ENCODE data around the gene BNIP2.

DNA sequence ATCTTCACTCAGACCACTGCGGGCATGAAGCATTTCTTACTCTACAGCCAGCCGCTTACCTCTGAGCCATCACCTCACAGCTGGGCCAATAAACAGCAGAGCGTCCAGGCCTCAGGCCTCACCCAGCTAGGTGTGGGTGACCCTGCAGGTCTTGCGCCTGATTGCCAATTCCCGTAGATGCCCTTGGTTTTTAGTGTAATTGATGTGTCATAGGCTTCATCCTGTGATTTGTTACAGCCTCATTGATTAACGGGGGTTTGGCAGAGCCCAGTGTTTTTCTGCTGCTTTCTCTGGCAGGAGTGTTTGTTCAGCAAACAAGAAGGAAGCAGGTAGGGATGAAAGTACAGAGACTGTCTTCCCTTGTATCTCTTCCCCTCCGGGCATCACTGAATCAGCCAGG is 49.6 kb upstream of the BNIP2 start:
- TF ChIP-seq POLR2A (IDR thresholded peaks at IDR 0.05; ENCODE audit: low read depth, low read length) = no peak
- TF ChIP-seq POLR2AphosphoS5 (IDR thresholded peaks at IDR 0.05; ENCODE audit: low read depth, low read length) = no peak
